Large intestine (tissue), 1 donor: ENCODE data around the gene USP12. TPM values are rescaled to one million over a fixed set of nuclear protein-coding genes. Genes with fewer than 3 reads are reported as not detected.

ENCODE experiments used
- polyA plus RNA-seq: library from polyadenylated mRNA; unstranded; fragments of 120-200 nt; gene quantifications from one replicate; pipeline ENCODE4 v1.2.1, GENCODE V29; 2013

Gene USP12
- polyA plus RNA-seq, 1 donor: 52.7 TPM

Other genes with a start within 250 kb of the USP12 start
- 1,529 TPM for gene RPL21, start 79.7 kb upstream of the USP12 start, polyA plus RNA-seq
- gene RASL11A, start 99.0 kb upstream of the USP12 start, polyA plus RNA-seq: 9.0 TPM